H9 (cell line): Measurements from ENCODE around the gene NALCN. TPM values are rescaled to one million over a fixed set of nuclear protein-coding genes. Genes with fewer than 3 reads are reported as not detected.

Experiments
- DNase-seq: peaks from one replicate; pipeline ENCODE4 v3.0.0-alpha.2; 2017
- H2AFZ ChIP-seq: one replicate; pipeline ENCODE4 v1.6.1; 2013; ENCODE audit warnings: mild to moderate bottlenecking, low read length, control low read depth, moderate library complexity
- H2AK5ac ChIP-seq: 2 replicates; pipeline ENCODE4 v1.6.1; 2013; ENCODE audit warnings: low read length, control low read depth, mixed read lengths; ENCODE audit not compliant: insufficient read length
- H2BK120ac ChIP-seq: one replicate; pipeline ENCODE4 v1.6.1; 2013; ENCODE audit warnings: low read depth, mild to moderate bottlenecking, low read length, control low read depth, inconsistent platforms; ENCODE audit not compliant: poor library complexity, severe bottlenecking
- H2BK12ac ChIP-seq: 2 replicates; pipeline ENCODE4 v1.6.1; 2013; ENCODE audit warnings: low read length, control low read depth, mixed read lengths, low read depth; ENCODE audit not compliant: insufficient read length
- H2BK15ac ChIP-seq: 2 replicates; pipeline ENCODE4 v1.6.1; 2013; ENCODE audit warnings: low read depth, low read length, control low read depth
- H2BK20ac ChIP-seq: one replicate; pipeline ENCODE4 v1.6.1; 2013; ENCODE audit warnings: low read depth, mild to moderate bottlenecking, low read length, control low read depth, inconsistent platforms; ENCODE audit not compliant: poor library complexity, severe bottlenecking
- H2BK5ac ChIP-seq: 2 replicates; pipeline ENCODE4 v1.6.1; 2013; ENCODE audit warnings: low read length, control low read depth, mixed read lengths; ENCODE audit not compliant: insufficient read length
- H3K14ac ChIP-seq: 2 replicates; pipeline ENCODE4 v1.6.1; 2013; ENCODE audit warnings: low read length, control low read depth; ENCODE audit not compliant: insufficient read depth
- H3K18ac ChIP-seq: 2 replicates; pipeline ENCODE4 v1.6.1; 2013; ENCODE audit warnings: low read depth, mild to moderate bottlenecking, mixed read lengths, low read length, control low read depth; ENCODE audit not compliant: insufficient read length
- H3K23ac ChIP-seq: 2 replicates; pipeline ENCODE4 v1.6.1; 2013; ENCODE audit warnings: low read length, control low read depth, mixed read lengths, low read depth; ENCODE audit not compliant: insufficient read length
- H3K23me2 ChIP-seq: 2 replicates; pipeline ENCODE4 v1.6.1; 2013; ENCODE audit warnings: low read depth, mild to moderate bottlenecking, mixed read lengths, low read length, control low read depth; ENCODE audit not compliant: insufficient read length, poor library complexity, severe bottlenecking
- H3K27ac ChIP-seq: 2 replicates; pipeline ENCODE4 v1.5.1; 2013; ENCODE audit warnings: low read length, control low read depth, mixed read lengths, low read depth; ENCODE audit not compliant: insufficient read length
- H3K27me3 ChIP-seq: 2 replicates; pipeline ENCODE4 v1.6.1; 2013; ENCODE audit warnings: low read length, control low read depth, inconsistent platforms; ENCODE audit not compliant: insufficient read depth
- H3K4ac ChIP-seq: 2 replicates; pipeline ENCODE4 v1.6.1; 2013; ENCODE audit warnings: low read depth, mild to moderate bottlenecking, control low read depth, inconsistent platforms, low read length, moderate library complexity
- H3K4me1 ChIP-seq: 2 replicates; pipeline ENCODE4 v1.6.1; 2013; ENCODE audit warnings: low read length, control low read depth, inconsistent platforms; ENCODE audit not compliant: insufficient read depth
- H3K4me2 ChIP-seq: 2 replicates; pipeline ENCODE4 v1.6.1; 2013; ENCODE audit warnings: low read length, control low read depth, mixed read lengths; ENCODE audit not compliant: insufficient read length, insufficient read depth
- H3K56ac ChIP-seq: 2 replicates; pipeline ENCODE4 v1.6.1; 2013; ENCODE audit warnings: low read depth, mild to moderate bottlenecking, mixed read lengths, low read length, control low read depth; ENCODE audit not compliant: insufficient read length
- H3K79me1 ChIP-seq: 2 replicates; pipeline ENCODE4 v1.6.1; 2013; ENCODE audit warnings: low read depth, mild to moderate bottlenecking, moderate library complexity, low read length, control low read depth, inconsistent platforms; ENCODE audit not compliant: insufficient read depth, poor library complexity, severe bottlenecking
- H3K79me2 ChIP-seq: 2 replicates; pipeline ENCODE4 v1.6.1; 2013; ENCODE audit warnings: low read length, control low read depth, inconsistent platforms; ENCODE audit not compliant: insufficient read depth
- H3K9ac ChIP-seq: 2 replicates; pipeline ENCODE4 v1.6.1; 2013; ENCODE audit warnings: low read length, control low read depth, mixed read lengths; ENCODE audit not compliant: insufficient read length; ENCODE audit errors: extremely low read depth
- H3K9me3 ChIP-seq: one replicate; pipeline ENCODE4 v1.6.1; 2013; ENCODE audit warnings: low read depth, low read length, inconsistent platforms; ENCODE audit not compliant: control insufficient read depth
- H3T11ph ChIP-seq: one replicate; pipeline ENCODE4 v1.6.1; 2013; ENCODE audit warnings: mild to moderate bottlenecking, low read length, control low read depth, inconsistent platforms
- H4K20me1 ChIP-seq: one replicate; pipeline ENCODE4 v1.6.1; 2013; ENCODE audit not compliant: control insufficient read depth, insufficient read length, insufficient read depth
- H4K5ac ChIP-seq: 2 replicates; pipeline ENCODE4 v1.6.1; 2013; ENCODE audit warnings: low read depth, mild to moderate bottlenecking, mixed read lengths, low read length, control low read depth; ENCODE audit not compliant: insufficient read length
- H4K8ac ChIP-seq: replicated peaks from 2 replicates; pipeline ENCODE4 v1.6.1; 2013; ENCODE audit warnings: low read length, control low read depth, mixed read lengths, low read depth; ENCODE audit not compliant: insufficient read length
- H4K91ac ChIP-seq: 2 replicates; pipeline ENCODE4 v1.6.1; 2013; ENCODE audit warnings: low read depth, mild to moderate bottlenecking, moderate library complexity, mixed read lengths, low read length, control low read depth; ENCODE audit not compliant: insufficient read length
- H3K27ac Mint-ChIP-seq, 3 experiments: 2 replicates in 2 of 3; 3 replicates in 1 of 3; pipeline ENCODE4 v1.8.0; 2020 to 2021; ENCODE audit warnings: mixed read lengths in 3 of 3, mild to moderate bottlenecking in 1 of 3, moderate library complexity in 1 of 3
- H3K27me3 Mint-ChIP-seq: 2 replicates; pipeline ENCODE4 v1.8.0; 2021; ENCODE audit warnings: low read depth, mild to moderate bottlenecking, moderate library complexity, mixed read lengths
- H3K36me3 Mint-ChIP-seq, 3 experiments: 2 replicates in 2 of 3; 3 replicates in 1 of 3; pipeline ENCODE4 v1.8.0; 2020 to 2021; ENCODE audit warnings: low read depth in 3 of 3, mixed read lengths in 3 of 3; ENCODE audit not compliant: insufficient read depth in 1 of 3
- H3K4me1 Mint-ChIP-seq, 2 experiments: 2 replicates each; pipeline ENCODE4 v1.8.0; 2020; ENCODE audit warnings: mixed read lengths in 2 of 2
- H3K4me3 Mint-ChIP-seq, 2 experiments: 2 replicates in 1 of 2; 3 replicates in 1 of 2; pipeline ENCODE4 v1.8.0; 2020 to 2021; ENCODE audit warnings: mild to moderate bottlenecking in 2 of 2, mixed read lengths in 2 of 2, moderate library complexity in 1 of 2
- H3K9me3 Mint-ChIP-seq, 2 experiments: 2 replicates in 1 of 2; 3 replicates in 1 of 2; pipeline ENCODE4 v1.8.0; 2020; ENCODE audit warnings: mild to moderate bottlenecking in 2 of 2, mixed read lengths in 2 of 2, moderate library complexity in 1 of 2
- WGBS: extraction: QIAGEN DNeasy Blood & Tissue Kit; methylation state at CpG from one replicate; pipeline ENCODE4 v1.1.7; 2013; ENCODE audit warnings: missing lambda C conversion rate, low lambda C conversion rate, mixed read lengths; ENCODE audit not compliant: insufficient read length; ENCODE audit errors: extremely low coverage; 5-methylcytosine and 5-hydroxymethylcytosine counted together
- total RNA-seq: library from RNA; stranded (reverse); gene quantifications from 2 replicates; pipeline ENCODE4 v1.2.1, GENCODE V29; 2021
- TF ChIP-seq, protein P1 (sequence below): fragments of 200-600 bp; sonication (generic); conservative IDR thresholded peaks from 3 replicates; pipeline ENCODE4 v1.8.0; 2021; ENCODE audit warnings: antibody characterized with exemption, mild to moderate bottlenecking

The NALCN gene
- total RNA-seq, 1 experiment from 2014 or later = 0.09 TPM

GRCh38 chr13:101140936-101141335 is 275.4 kb downstream of the NALCN start:
- Histone ChIP-seq H3K9me3 (no peaks in the 10 kb centered on the region), H3T11ph (no peak overlapping the region), H4K91ac (no peak overlapping the region), H3K27me3 (no peaks in the 10 kb centered on the region), H3K14ac (no peak overlapping the region), H2BK12ac (no peak overlapping the region), H3K79me1 (no peaks in the 10 kb centered on the region), H2AFZ (no peak overlapping the region), H3K18ac (no peak overlapping the region), H3K27ac (no peak overlapping the region), H2BK120ac (no peak overlapping the region), H3K4me2 (no peak overlapping the region), H3K23ac (no peak overlapping the region), H4K20me1 (no peaks in the 10 kb centered on the region), H3K4me1 (no peaks in the 10 kb centered on the region; the same call in 1 of the 2 replicates), H2AK5ac (no peak overlapping the region), H3K56ac (no peak overlapping the region), H3K23me2 (no peaks in the 10 kb centered on the region), H2BK20ac (no peak overlapping the region), H3K9ac (no peak overlapping the region), H4K5ac (no peak overlapping the region), H2BK5ac (no peak overlapping the region), H4K8ac (no peak overlapping the region), H2BK15ac (no peak overlapping the region), H3K4ac (no peak overlapping the region), H3K79me2 (no peaks in the 10 kb centered on the region)
- Mint-ChIP-seq H3K4me3 (no peak overlapping the region), H3K27me3 (no peaks in the 10 kb centered on the region; the same call in 1 of the 2 replicates), H3K27ac (no peak overlapping the region), H3K36me3 (peaks cover 0 to 1% (median 0%) of the 10 kb centered on the region in 3 experiments; a peak in 1 of 7 replicates), H3K4me1 (peaks cover 14 to 16% of the 10 kb centered on the region in 2 experiments), H3K9me3 (peaks cover 0 to 7% of the 10 kb centered on the region in 2 experiments; a peak in 1 of 5 replicates)
- DNase-seq = no peak
- no CpG with 5 or more reads among the region's 2 CpGs for WGBS
- TF ChIP-seq, protein P1, sequence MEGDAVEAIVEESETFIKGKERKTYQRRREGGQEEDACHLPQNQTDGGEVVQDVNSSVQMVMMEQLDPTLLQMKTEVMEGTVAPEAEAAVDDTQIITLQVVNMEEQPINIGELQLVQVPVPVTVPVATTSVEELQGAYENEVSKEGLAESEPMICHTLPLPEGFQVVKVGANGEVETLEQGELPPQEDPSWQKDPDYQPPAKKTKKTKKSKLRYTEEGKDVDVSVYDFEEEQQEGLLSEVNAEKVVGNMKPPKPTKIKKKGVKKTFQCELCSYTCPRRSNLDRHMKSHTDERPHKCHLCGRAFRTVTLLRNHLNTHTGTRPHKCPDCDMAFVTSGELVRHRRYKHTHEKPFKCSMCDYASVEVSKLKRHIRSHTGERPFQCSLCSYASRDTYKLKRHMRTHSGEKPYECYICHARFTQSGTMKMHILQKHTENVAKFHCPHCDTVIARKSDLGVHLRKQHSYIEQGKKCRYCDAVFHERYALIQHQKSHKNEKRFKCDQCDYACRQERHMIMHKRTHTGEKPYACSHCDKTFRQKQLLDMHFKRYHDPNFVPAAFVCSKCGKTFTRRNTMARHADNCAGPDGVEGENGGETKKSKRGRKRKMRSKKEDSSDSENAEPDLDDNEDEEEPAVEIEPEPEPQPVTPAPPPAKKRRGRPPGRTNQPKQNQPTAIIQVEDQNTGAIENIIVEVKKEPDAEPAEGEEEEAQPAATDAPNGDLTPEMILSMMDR = no peak
